Fibroblast of lung (primary cell): ENCODE results near the gene MYO6. TPM values are rescaled to one million over a fixed set of nuclear protein-coding genes. Genes with fewer than 3 reads are reported as not detected.

Experiments used
- DNase-seq, 2 donors: peaks; one replicate each; pipeline versions ENCODE4 v3.0.0 to v3.0.0-alpha.2; 2010; ENCODE audit warnings: low read depth in 2 of 2
- H2AFZ ChIP-seq: 2 replicates; pipeline ENCODE4 v1.5.1; 2012; ENCODE audit warnings: low read length, control low read depth, inconsistent platforms
- H3K27ac ChIP-seq: 2 replicates; pipeline ENCODE4 v1.5.1; 2011; ENCODE audit warnings: low read length, control low read depth; ENCODE audit not compliant: insufficient read depth
- H3K27me3 ChIP-seq: 2 replicates; pipeline ENCODE4 v1.5.1; 2011; ENCODE audit warnings: mild to moderate bottlenecking, low read length; ENCODE audit not compliant: control insufficient read depth, insufficient read depth
- H3K36me3 ChIP-seq: 2 replicates; pipeline ENCODE4 v1.5.1; 2011; ENCODE audit warnings: low read length; ENCODE audit not compliant: control insufficient read depth, insufficient read depth
- H3K4me1 ChIP-seq: 2 replicates; pipeline ENCODE4 v1.5.1; 2011; ENCODE audit warnings: low read length; ENCODE audit not compliant: control insufficient read depth, insufficient read depth; ENCODE audit errors: extremely low read depth
- H3K4me2 ChIP-seq: 2 replicates; pipeline ENCODE4 v1.5.1; 2011; ENCODE audit warnings: low read length, control low read depth; ENCODE audit not compliant: insufficient read depth; ENCODE audit errors: extremely low read depth
- H3K4me3 ChIP-seq, 4 experiments: fragments of 200-600 bp in 1 of 4; sonication (generic) in 1 of 4; replicated peaks in 1 of 4; 2 replicates each; pipeline ENCODE4 v1.5.1; 2011 to 2016; ENCODE audit warnings: low read length in 4 of 4, low read depth in 3 of 4, mild to moderate bottlenecking in 3 of 4, control low read depth in 2 of 4, inconsistent platforms in 1 of 4, mixed read lengths in 1 of 4; ENCODE audit not compliant: insufficient read depth in 1 of 4; ENCODE audit errors: control extremely low read depth in 1 of 4
- H3K79me2 ChIP-seq: 2 replicates; pipeline ENCODE4 v1.5.1; 2012; ENCODE audit warnings: mild to moderate bottlenecking, low read length, inconsistent platforms; ENCODE audit not compliant: control insufficient read depth, insufficient read depth
- H3K9ac ChIP-seq: 2 replicates; pipeline ENCODE4 v1.5.1; 2011; ENCODE audit warnings: mild to moderate bottlenecking, low read length, control low read depth; ENCODE audit not compliant: insufficient read depth
- H3K9me3 ChIP-seq: 2 replicates; pipeline ENCODE4 v1.5.1; 2012; ENCODE audit warnings: low read depth, low read length; ENCODE audit not compliant: control insufficient read depth, insufficient read depth
- H4K20me1 ChIP-seq: 2 replicates; pipeline ENCODE4 v1.5.1; 2011; ENCODE audit warnings: low read length; ENCODE audit not compliant: control insufficient read depth, insufficient read depth; ENCODE audit errors: extremely low read depth
- CTCF ChIP-seq, 2 donors: IDR thresholded peaks in 1 of 2; conservative IDR thresholded peaks in 1 of 2; 1 replicate in 1 of 2; 2 replicates in 1 of 2; pipeline ENCODE4 v1.5.1; 2011 to 2012; ENCODE audit warnings: low read length in 2 of 2, control low read depth in 1 of 2, inconsistent platforms in 1 of 2, low read depth in 1 of 2, mild to moderate bottlenecking in 1 of 2
- EZH2 ChIP-seq: IDR thresholded peaks from 2 replicates; pipeline ENCODE4 v1.5.1; 2012; ENCODE audit warnings: low read length, control low read depth, mild to moderate bottlenecking; ENCODE audit errors: missing control alignments
- polyA plus RNA-seq, 2 donors: library from polyadenylated mRNA; depleted of rRNA in 1 of 2; stranded (reverse) in 1 of 2; unstranded in 1 of 2; fragments of >200 nt; gene quantifications; 2 replicates each; pipeline ENCODE4 v1.2.1, GENCODE V29; 2011 to 2012; ENCODE audit warnings: missing spikeins in 1 of 2
- total RNA-seq: library from RNA; depleted of rRNA; stranded (reverse); fragments of >200 nt; gene quantifications from 2 replicates; pipeline ENCODE4 v1.2.1, GENCODE V29; 2014

Gene MYO6
- total and polyA plus RNA-seq, 2 donors (not counting 1 experiment from before 2014, with no cell fraction given): 16.9 to 24.9 TPM

GRCh38 chr6:75776461-75776860 lies 27.4 kb downstream of the MYO6 start:
- Histone ChIP-seq H3K9ac (no peak overlapping the region), H3K36me3 (no peaks in the 10 kb centered on the region), H3K9me3 (no peaks in the 10 kb centered on the region), H2AFZ (no peak overlapping the region), H3K27ac (no peak overlapping the region), H3K4me2 (no peak overlapping the region), H4K20me1 (no peaks in the 10 kb centered on the region), H3K4me1 (no peaks in the 10 kb centered on the region), H3K79me2 (no peaks in the 10 kb centered on the region), H3K27me3 (no peaks in the 10 kb centered on the region), H3K4me3 (no peak overlapping the region)
- TF ChIP-seq CTCF (conservative IDR thresholded peaks at IDR 0.05 in 1 of 2, IDR thresholded peaks at IDR 0.05 in 1 of 2; ENCODE audit: low read depth in 1 of 2, low read length in 2 of 2) (no peak), EZH2 (no peak)
- no peak for DNase-seq

- Histone ChIP-seq H4K20me1 (no peaks in the 10 kb centered on the region), H3K9me3 (no peaks in the 10 kb centered on the region), H3K27me3 (no peaks in the 10 kb centered on the region), H3K27ac (no peak overlapping the region), H3K9ac (no peak overlapping the region), H3K4me1 (no peaks in the 10 kb centered on the region), H2AFZ (no peak overlapping the region), H3K4me2 (no peak overlapping the region), H3K79me2 (no peaks in the 10 kb centered on the region), H3K36me3 (no peaks in the 10 kb centered on the region), H3K4me3 (no peak overlapping the region)
- DNase-seq: no peak
- TF ChIP-seq CTCF (conservative IDR thresholded peaks at IDR 0.05 in 1 of 2, IDR thresholded peaks at IDR 0.05 in 1 of 2; ENCODE audit: low read depth in 1 of 2, low read length in 2 of 2): no peak
- TF ChIP-seq EZH2: no peak
These were observed 29.7 kb downstream of the MYO6 start for GRCh38 chr6:75778757-75779156.

- Histone ChIP-seq H3K4me2 (no peak overlapping the region), H3K4me3 (no peak overlapping the region), H3K36me3 (no peaks in the 10 kb centered on the region), H3K27ac (no peak overlapping the region), H4K20me1 (no peaks in the 10 kb centered on the region), H3K79me2 (no peaks in the 10 kb centered on the region), H3K27me3 (no peaks in the 10 kb centered on the region), H3K9ac (no peak overlapping the region), H2AFZ (no peak overlapping the region), H3K4me1 (no peaks in the 10 kb centered on the region), H3K9me3 (no peaks in the 10 kb centered on the region)
- TF ChIP-seq EZH2 (no peak), CTCF (conservative IDR thresholded peaks at IDR 0.05 in 1 of 2, IDR thresholded peaks at IDR 0.05 in 1 of 2; ENCODE audit: low read depth in 1 of 2, low read length in 2 of 2) (no peak)
- no peak for DNase-seq
These were observed 37.1 kb downstream of the MYO6 start for GRCh38 chr6:75786152-75786551.
